AG04449 (cell line): ENCODE measurements around the gene MORC1.

Source experiments
- CTCF ChIA-PET: fragments of 350-600 bp; formaldehyde crosslinking; extraction: SDS; loops from one replicate; lab custom pipeline; 2021; ENCODE audit warnings: antibody characterized with exemption; lab: Yijun Ruan, JAX
- POLR2A ChIA-PET: fragments of 400-600, 350-600 bp; formaldehyde crosslinking; extraction: SDS; loops from one replicate; lab custom pipeline; 2020; ENCODE audit warnings: antibody characterized with exemption, inconsistent platforms; lab: Yijun Ruan, JAX
- DNase-seq: peaks from one replicate; pipeline ENCODE4 v3.0.0-alpha.2; 2010; ENCODE audit warnings: low read depth, low spot score
- H3K4me3 ChIP-seq: 2 replicates; pipeline ENCODE4 v1.5.1; 2011; ENCODE audit warnings: low read depth, mild to moderate bottlenecking, control low read depth, low read length
- TF ChIP-seq, protein P1 (sequence below): IDR thresholded peaks from one replicate; pipeline ENCODE4 v1.5.1; 2011; ENCODE audit warnings: mild to moderate bottlenecking, moderate library complexity, low read length, control low read depth, inconsistent platforms; ENCODE audit not compliant: insufficient read depth; ENCODE audit errors: missing control alignments

The MORC1 gene

GRCh38 chr3:109114746-109115145 is 3.2 kb downstream of the MORC1 start:
- TF ChIP-seq, protein P1, sequence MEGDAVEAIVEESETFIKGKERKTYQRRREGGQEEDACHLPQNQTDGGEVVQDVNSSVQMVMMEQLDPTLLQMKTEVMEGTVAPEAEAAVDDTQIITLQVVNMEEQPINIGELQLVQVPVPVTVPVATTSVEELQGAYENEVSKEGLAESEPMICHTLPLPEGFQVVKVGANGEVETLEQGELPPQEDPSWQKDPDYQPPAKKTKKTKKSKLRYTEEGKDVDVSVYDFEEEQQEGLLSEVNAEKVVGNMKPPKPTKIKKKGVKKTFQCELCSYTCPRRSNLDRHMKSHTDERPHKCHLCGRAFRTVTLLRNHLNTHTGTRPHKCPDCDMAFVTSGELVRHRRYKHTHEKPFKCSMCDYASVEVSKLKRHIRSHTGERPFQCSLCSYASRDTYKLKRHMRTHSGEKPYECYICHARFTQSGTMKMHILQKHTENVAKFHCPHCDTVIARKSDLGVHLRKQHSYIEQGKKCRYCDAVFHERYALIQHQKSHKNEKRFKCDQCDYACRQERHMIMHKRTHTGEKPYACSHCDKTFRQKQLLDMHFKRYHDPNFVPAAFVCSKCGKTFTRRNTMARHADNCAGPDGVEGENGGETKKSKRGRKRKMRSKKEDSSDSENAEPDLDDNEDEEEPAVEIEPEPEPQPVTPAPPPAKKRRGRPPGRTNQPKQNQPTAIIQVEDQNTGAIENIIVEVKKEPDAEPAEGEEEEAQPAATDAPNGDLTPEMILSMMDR: no peak
- no peak overlapping the region for H3K4me3 ChIP-seq
- ChIA-PET CTCF (no interaction called here), POLR2A (no interaction called here)
- no peak for DNase-seq

- no peak for DNase-seq
- H3K4me3 ChIP-seq: no peak overlapping the region
- ChIA-PET POLR2A (no interaction called here), CTCF (no interaction called here)
- TF ChIP-seq, protein P1: no peak
Observed at GRCh38 chr3:109112946-109113760, 4.8 kb downstream of the MORC1 start.

GRCh38 chr3:109109574-109109973 is 8.4 kb downstream of the MORC1 start:
- ChIA-PET CTCF (no interaction called here), POLR2A (no interaction called here)
- TF ChIP-seq, protein P1: no peak
- H3K4me3 ChIP-seq: no peak overlapping the region
- DNase-seq: no peak

DNA sequence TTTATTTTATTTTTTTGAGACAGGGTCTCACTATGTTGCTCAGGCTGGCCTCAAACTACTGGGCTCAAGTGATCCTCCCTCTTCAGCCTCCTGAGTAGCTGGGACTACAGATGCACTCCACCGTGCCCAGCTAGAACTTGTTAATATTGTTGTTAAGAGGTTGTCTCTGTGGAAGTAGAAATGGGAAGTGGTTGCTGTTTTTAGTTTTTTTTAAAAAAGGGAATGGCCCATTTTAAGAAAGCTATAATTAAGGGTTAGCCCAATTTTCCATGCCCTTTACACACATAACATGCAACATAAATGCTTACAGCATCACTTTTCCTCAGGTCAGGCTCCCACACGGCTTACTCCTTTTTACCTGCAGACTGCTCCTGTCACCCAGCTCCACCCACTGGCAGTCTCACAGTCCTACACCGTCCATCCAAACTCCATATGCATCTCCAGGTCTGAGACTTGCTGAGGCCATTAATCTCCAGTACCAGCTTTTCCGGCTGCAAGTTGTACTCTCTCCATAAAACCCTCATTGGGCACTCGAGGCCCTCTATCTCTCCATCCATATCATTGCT is 19.8 kb downstream of the MORC1 start:
- ChIA-PET CTCF (no interaction called here), POLR2A (no interaction called here)
- TF ChIP-seq, protein P1: no peak
- no peak for DNase-seq
- no peak overlapping the region for H3K4me3 ChIP-seq

GRCh38 chr3:109095166-109095565 is 22.8 kb downstream of the MORC1 start:
- ChIA-PET POLR2A (no interaction called here), CTCF (no interaction called here)
- TF ChIP-seq, protein P1: no peak
- DNase-seq: no peak
- no peak overlapping the region for H3K4me3 ChIP-seq

DNA sequence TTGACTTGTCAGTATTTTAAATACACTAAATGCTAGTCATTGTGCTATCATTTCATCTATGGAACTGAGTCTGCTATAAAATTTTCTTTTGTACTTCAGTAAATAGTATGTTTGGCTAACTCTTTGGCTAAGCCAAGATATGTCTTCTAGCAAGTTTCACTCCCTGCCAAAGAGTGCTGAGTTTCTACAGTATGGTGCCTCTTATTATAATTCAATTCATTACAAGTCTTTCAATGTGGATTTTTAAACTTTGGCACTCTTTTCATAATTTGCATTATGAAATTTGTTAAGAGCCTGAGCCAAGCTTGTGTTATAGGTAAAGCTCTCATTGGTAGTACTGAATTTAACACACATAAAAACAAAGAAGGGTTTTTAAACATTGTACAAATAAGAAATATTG is 24.4 kb downstream of the MORC1 start:
- H3K4me3 ChIP-seq: no peak overlapping the region
- POLR2A ChIA-PET: no interaction called here
- CTCF ChIA-PET: no interaction called here
- DNase-seq: no peak
- TF ChIP-seq, protein P1: no peak
